NB4 (cell line): ENCODE measurements around the gene ZFP36L2.

Experiments used
- CTCF ChIP-seq: IDR thresholded peaks from one replicate; pipeline ENCODE4 v1.5.1; 2012; ENCODE audit warnings: low read depth, low read length
- MAX ChIP-seq: IDR thresholded peaks from 2 replicates; pipeline ENCODE4 v1.6.1; 2011; ENCODE audit warnings: low read depth, low read length
- MYC ChIP-seq: IDR thresholded peaks from 2 replicates; pipeline ENCODE4 v1.6.1; 2011; ENCODE audit warnings: low read depth, low read length
- POLR2A ChIP-seq: IDR thresholded peaks from 2 replicates; pipeline ENCODE4 v1.6.1; 2011; ENCODE audit warnings: mild to moderate bottlenecking; ENCODE audit not compliant: insufficient read length; ENCODE audit errors: extremely low read depth

GRCh38 chr2:43198263-43198662, 28.1 kb downstream of the ZFP36L2 start:
- no peak for TF ChIP-seq CTCF
- TF ChIP-seq MAX = no peak
- no peak for TF ChIP-seq MYC
- TF ChIP-seq POLR2A = no peak
